Central memory CD8-positive, alpha-beta T cell (primary cell): ENCODE results near the gene GDPGP1.
A peak's percentile ranks its signal among the peaks of the same experiment; 100 is the strongest.
"Not testable (repeated sequence)": the region's sequence is repeated elsewhere in the genome, so short reads cannot be mapped to it uniquely, and the experiment has no call there.

Experiments
- ATAC-seq: fragments of 150-1000 bp; cut with Tn5 transposase; replicated peaks from 2 replicates; pipeline ENCODE4 v1.10.0; 2022; ENCODE audit warnings: mild to moderate bottlenecking, moderate FRiP score, moderate number of reproducible peaks; ENCODE audit not compliant: poor library complexity, severe bottlenecking; ENCODE audit errors: extremely low read depth
- DNase-seq, 2 donors: peaks; one replicate each; pipeline ENCODE4 v3.0.0; 2021; ENCODE audit warnings: low spot score in 2 of 2
- H3K27ac Mint-ChIP-seq: one replicate; pipeline ENCODE4 v1.8.0; 2022; ENCODE audit warnings: low read depth, mild to moderate bottlenecking, moderate library complexity, mixed read lengths
- H3K27me3 Mint-ChIP-seq: one replicate; pipeline ENCODE4 v1.8.0; 2022; ENCODE audit warnings: mixed read lengths
- H3K36me3 Mint-ChIP-seq: one replicate; pipeline ENCODE4 v1.8.0; 2022; ENCODE audit warnings: mild to moderate bottlenecking, moderate library complexity, mixed read lengths; ENCODE audit not compliant: insufficient read depth
- H3K4me1 Mint-ChIP-seq: one replicate; pipeline ENCODE4 v1.8.0; 2022; ENCODE audit warnings: mixed read lengths
- H3K4me3 Mint-ChIP-seq: one replicate; pipeline ENCODE4 v1.8.0; 2022; ENCODE audit warnings: mild to moderate bottlenecking, moderate library complexity, mixed read lengths
- H3K9me3 Mint-ChIP-seq: one replicate; pipeline ENCODE4 v1.8.0; 2022; ENCODE audit warnings: mixed read lengths

Gene GDPGP1, protein sequence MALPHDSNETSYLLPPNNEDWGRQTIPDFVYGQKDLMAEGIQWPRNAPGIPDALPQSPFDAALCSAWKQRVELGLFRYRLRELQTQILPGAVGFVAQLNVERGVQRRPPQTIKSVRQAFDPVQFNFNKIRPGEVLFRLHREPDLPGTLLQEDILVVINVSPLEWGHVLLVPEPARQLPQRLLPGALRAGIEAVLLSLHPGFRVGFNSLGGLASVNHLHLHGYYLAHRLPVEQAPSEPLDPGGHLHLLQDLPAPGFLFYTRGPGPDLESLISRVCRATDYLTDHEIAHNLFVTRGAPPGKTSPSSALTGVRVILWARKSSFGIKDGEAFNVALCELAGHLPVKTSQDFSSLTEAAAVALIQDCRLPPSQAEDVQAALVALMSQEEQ

DNA sequence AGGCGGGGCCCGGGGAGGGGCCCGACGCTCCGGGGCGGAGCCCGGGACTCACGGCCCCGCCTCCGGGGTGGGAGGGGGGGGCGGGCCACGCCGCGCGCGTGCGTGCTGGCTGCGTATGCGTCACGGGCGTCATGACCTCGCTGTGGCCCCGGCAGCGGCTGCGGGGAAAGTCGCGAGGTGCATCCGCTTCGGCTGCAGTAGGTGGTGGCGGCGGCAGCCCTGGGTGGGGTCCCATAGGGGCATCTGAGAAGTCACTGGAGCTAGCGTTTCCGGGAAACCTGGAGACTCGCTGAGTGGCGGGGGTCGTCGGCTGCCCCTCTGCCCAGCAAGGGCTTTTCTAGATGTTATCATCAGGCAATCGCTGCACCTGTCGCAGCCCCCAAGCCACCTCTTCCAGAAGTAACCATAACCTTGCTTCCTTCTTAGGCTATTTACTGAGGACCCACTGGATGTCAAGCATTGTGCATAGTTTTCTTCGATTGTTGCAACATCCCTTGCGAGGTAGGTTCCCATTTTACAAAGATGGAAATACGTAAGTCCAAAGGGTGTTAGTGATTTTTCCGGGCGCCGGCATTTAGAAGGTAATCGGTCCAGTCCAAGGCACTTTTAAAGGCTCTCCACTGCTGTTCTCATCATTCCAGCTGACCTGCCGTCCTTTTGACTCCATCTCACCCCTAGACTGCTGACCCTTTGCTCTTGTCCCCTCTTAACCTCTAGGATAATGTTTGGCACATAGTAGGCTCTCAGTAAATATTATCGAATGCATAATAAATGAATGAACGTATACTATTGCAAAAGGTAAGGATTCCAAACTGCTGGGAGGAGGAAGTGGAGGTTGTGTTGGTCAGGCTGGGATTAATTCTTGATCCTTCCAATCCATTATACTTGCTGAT, at the start of gene GDPGP1:
Gene GDPGP1 (plus strand): TSS at position 114 of the 893 bp plus-strand sequence. CDS start 6,700 bp downstream, outside the sequence.
- ATAC-seq, result peak; percentile 67
- peaks cover 48% of the 10 kb centered on the region for H3K36me3 Mint-ChIP-seq

DNA sequence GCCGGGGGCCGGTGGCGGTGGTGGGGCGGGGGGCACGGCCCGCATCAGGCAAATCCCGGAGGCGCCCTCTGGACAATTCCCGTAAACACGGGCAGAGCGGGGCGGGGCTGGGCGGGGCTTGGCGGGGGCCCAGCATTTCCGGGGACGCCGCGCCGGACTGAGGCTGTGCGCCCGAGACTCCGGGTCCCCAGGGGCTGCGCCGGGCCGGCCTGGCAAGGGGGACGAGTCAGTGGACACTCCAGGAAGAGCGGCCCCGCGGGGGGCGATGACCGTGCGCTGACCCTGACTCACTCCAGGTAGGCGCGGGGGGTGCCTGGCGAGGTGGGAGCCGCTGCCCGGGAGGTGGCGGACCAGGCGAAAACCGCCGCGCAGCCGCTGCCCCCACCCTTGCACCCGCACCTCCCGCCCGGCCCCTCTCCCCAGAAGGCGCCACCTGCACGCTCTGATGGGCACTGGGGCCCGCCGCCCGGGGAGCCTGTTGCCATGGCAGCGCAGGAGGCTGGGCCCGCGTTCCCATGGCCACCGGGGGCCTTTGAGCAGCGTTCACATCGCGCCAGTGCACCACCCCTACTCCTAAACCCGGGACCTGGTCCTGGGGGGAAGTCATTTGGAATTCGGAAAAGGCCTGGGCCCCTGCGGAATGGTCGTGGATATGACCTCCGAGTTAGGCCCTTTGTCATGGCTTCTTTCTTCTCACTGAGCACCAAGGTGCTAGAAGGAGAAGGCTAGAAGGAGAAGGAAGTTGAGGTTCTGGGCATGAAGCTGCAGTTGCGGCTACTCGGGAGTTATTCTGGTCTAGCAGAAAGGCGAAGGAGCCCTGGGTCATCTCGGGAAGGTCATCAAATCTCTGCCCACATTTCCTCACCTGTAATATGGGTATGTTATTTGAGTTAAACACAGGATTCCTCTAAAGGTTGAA, 49.0 kb upstream of the GDPGP1 start:
- Mint-ChIP-seq H3K4me1 (peaks cover 13% of the 10 kb centered on the region), H3K27ac (no peak overlapping the region), H3K4me3 (peak overlapping the region; percentile 83), H3K9me3 (no peaks in the 10 kb centered on the region), H3K36me3 (no peaks in the 10 kb centered on the region), H3K27me3 (no peaks in the 10 kb centered on the region)
- ATAC-seq (peak; percentile 73), DNase-seq (peak; percentile 21 to 40)

More for the DNA sequence above, at the start of gene GDPGP1:
- H3K9me3 Mint-ChIP-seq, result no peaks in the 10 kb centered on the region
- H3K4me3 Mint-ChIP-seq, result peak within 1 kb of the TSS; percentile 77
- peak in 1 of 2 donors; percentile 80 for DNase-seq
- H3K27me3 Mint-ChIP-seq, result no peaks in the 10 kb centered on the region
- peaks cover 45% of the 10 kb centered on the region for H3K4me1 Mint-ChIP-seq
- peak within 1 kb of the TSS; percentile 99 for H3K27ac Mint-ChIP-seq

DNA sequence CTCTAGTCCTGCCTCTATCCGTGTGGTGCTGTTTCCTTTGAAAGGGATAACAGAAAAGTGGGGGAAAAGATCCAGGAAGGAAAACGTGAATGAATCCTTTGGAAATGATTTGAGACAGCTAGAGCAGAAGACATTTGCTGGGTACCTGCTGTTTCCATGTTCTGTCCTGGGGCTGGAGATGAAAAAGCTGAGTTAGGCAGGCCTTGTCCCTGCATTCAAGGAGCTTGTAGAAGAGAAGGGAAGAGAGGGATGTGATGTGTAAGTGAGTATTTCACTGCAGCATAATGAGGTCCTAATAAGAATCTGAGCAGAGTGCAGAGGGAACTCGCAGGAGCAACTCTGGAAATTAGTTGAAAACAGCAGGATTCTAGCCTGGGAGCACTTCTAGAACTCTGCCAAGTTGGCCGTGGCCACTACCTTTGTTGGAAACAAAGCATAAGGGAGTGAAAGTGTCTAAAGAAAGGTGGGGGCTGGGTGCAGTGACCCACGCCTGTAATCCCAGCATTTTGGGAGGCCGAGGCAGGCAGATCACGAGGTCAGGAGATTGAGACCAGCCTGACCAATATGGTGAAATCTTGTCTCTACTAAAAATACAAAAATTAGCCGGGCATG, 46.6 kb upstream of the GDPGP1 start:
- Mint-ChIP-seq H3K4me3 (no peak overlapping the region), H3K27ac (no peak overlapping the region), H3K27me3 (no peaks in the 10 kb centered on the region), H3K36me3 (peaks cover 3% of the 10 kb centered on the region), H3K4me1 (peaks cover 23% of the 10 kb centered on the region), H3K9me3 (no peaks in the 10 kb centered on the region)
- DNase-seq (no peak), ATAC-seq (no peak)

DNA sequence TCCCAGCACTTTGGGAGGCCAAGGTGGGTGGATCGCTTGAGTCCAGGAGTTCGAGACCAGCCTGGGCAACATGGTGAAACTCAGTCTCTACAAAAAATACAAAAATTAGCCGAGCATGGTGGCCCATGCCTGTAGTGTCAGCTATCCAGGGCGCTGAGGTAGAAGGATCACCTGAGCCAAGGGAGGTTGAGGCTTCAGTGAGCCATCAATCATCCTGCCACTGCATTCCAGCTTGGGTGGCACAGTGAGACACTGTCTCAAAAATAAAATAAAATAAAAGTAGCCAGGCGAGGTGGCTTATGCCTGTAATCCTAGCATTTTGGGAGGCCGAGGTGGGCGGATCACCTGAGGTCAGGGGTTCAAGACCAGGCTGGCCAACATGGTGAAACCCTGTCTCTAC, 45.9 kb upstream of the GDPGP1 start:
- ATAC-seq, H3K4me3 Mint-ChIP-seq, H3K27ac Mint-ChIP-seq, H3K9me3 Mint-ChIP-seq, H3K36me3 Mint-ChIP-seq, DNase-seq, H3K27me3 Mint-ChIP-seq: not testable (repeated sequence)
- H3K4me1 Mint-ChIP-seq, result peaks cover 26% of the 10 kb centered on the region

DNA sequence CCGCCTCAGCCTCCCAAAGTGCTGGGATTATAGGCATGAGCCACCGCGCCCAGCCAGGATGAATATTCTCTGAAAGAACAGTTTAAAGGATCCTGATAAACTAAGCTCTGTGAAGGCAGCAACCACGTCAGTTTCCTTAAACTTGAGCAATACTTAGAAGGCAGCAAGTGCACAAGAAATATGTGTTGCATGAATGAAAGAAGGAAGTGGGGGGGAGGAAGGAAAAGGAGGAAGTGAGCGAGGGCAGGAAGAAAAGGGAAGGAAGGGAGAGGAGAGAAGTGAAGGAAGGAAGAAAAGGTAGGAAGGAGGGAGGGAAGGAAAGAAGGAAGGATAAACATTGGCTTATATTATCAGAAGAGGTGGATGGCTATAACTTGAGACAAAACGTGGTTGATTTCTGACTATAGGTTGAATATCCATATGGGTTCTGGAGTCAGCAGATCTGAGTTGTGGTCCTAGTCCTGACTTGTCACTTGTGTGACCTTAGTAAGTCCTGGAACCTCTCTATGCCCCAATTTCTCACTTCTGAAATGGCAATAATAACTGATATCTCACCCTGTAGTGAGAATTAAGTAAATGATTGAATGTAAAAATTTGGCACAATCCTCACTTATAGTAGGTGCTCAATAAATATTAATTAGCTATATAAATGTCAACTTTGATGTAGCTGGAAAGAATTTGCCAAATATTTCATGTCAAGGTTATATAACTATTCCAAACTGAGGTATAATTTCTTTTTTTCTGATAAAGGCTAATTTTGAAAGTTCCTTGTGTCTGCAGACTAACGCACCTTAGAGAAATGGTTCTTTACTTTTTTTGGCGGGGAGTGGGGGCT, 44.9 kb upstream of the GDPGP1 start:
- Mint-ChIP-seq H3K4me3 (no peak overlapping the region), H3K4me1 (peaks cover 25% of the 10 kb centered on the region), H3K27me3 (no peaks in the 10 kb centered on the region), H3K27ac (no peak overlapping the region), H3K9me3 (no peaks in the 10 kb centered on the region), H3K36me3 (peaks cover 3% of the 10 kb centered on the region)
- DNase-seq, result no peak
- no peak for ATAC-seq

DNA sequence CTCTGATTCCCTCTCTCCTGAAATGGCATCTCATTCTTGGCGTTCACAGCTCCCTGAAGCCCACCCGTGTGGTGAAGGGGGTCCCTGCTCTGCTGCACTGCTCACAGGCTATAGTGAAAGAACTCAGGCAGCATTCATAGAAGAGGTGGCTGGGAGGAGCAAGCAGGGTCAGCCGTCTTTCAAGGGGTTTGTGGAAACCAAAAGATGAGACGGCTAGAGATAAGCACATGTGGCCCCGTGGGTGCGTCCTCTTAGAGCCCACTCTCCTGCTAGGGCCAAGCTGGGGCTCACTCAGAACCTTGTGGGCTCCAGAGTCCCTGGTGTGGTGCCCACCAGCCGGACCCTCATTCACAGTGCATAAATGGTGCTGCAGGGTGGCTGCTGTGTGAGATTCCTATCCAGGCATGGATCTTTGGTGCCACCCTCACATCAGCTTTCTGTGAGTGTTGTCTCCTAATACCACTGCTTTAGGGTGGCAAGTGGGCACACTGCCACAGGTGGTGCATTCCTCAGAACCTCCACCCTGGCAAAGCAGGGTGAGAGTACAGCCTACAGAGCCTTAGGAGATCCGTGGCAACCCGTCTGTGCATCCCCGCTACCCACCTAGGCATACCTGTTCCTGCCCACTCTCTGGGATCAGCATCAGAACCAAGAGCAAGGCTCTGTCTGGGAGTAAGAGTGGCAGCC, 44.1 kb upstream of the GDPGP1 start:
- H3K4me1 Mint-ChIP-seq, result peaks cover 21% of the 10 kb centered on the region
- ATAC-seq (no peak), DNase-seq (no peak)
- no peaks in the 10 kb centered on the region for H3K9me3 Mint-ChIP-seq
- no peak overlapping the region for H3K27ac Mint-ChIP-seq
- H3K36me3 Mint-ChIP-seq, result peaks cover 3% of the 10 kb centered on the region
- H3K27me3 Mint-ChIP-seq, result no peaks in the 10 kb centered on the region
- no peak overlapping the region for H3K4me3 Mint-ChIP-seq

DNA sequence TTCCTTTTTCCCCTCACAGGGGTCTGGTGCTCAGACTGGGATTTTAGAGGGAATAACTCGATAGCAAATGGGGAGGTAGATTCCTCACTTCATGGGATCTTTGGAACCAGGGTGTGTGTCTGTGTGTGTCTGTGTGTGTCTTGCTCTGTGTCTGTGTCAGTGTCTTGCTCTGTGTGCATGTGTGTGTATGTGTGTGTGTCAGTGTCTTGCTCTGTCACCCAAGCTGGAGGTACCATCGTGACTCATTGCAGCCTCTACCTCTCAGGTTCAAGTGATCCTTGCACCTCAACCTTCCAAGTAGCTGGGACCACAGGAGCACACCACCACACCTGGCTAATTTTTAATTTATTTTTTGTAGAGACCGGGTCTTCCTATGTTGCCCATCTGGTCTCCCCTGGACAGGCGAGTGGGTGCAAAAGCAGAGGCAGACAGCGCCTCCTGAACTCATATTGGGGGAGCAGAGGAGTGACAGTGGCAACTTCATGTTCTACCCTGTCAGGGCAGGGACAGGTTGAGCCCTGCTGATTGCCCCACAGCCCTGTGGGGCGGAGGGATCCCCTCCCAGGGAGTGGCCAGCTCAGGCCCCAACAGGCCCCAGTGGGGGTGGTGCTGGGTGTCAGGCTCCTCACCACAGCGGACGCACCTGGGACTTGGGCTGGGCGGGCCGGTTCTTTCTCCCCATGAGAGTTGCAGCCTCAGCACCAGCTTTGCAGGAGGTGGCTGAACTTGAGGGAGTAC, 43.2 kb upstream of the GDPGP1 start:
- peaks cover 3% of the 10 kb centered on the region for H3K36me3 Mint-ChIP-seq
- H3K4me3 Mint-ChIP-seq, result no peak overlapping the region
- peaks cover 15% of the 10 kb centered on the region for H3K4me1 Mint-ChIP-seq
- no peak overlapping the region for H3K27ac Mint-ChIP-seq
- H3K27me3 Mint-ChIP-seq, result no peaks in the 10 kb centered on the region
- ATAC-seq (no peak), DNase-seq (no peak)
- H3K9me3 Mint-ChIP-seq, result no peaks in the 10 kb centered on the region

DNA sequence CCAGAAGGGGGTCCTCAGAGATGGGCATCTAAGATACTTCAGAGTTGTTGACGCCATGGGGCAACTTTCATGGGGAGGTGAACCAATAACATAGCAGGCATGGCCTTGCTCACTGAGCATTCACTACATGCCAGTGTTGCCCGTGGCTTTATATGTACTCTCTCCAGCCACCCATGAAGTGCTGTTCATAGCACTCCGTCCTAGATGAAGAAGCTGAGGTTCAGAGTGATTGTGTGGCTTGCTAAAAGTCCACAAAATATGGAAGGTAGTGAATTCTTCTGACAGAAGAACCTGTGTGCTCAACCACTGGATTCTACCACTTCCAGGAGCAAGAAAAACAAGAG, 42.7 kb upstream of the GDPGP1 start:
- DNase-seq, result no peak
- H3K4me3 Mint-ChIP-seq, result no peak overlapping the region
- H3K9me3 Mint-ChIP-seq, result no peaks in the 10 kb centered on the region
- H3K4me1 Mint-ChIP-seq, result peaks cover 15% of the 10 kb centered on the region
- ATAC-seq, result no peak
- no peaks in the 10 kb centered on the region for H3K27me3 Mint-ChIP-seq
- peaks cover 3% of the 10 kb centered on the region for H3K36me3 Mint-ChIP-seq
- H3K27ac Mint-ChIP-seq, result no peak overlapping the region

DNA sequence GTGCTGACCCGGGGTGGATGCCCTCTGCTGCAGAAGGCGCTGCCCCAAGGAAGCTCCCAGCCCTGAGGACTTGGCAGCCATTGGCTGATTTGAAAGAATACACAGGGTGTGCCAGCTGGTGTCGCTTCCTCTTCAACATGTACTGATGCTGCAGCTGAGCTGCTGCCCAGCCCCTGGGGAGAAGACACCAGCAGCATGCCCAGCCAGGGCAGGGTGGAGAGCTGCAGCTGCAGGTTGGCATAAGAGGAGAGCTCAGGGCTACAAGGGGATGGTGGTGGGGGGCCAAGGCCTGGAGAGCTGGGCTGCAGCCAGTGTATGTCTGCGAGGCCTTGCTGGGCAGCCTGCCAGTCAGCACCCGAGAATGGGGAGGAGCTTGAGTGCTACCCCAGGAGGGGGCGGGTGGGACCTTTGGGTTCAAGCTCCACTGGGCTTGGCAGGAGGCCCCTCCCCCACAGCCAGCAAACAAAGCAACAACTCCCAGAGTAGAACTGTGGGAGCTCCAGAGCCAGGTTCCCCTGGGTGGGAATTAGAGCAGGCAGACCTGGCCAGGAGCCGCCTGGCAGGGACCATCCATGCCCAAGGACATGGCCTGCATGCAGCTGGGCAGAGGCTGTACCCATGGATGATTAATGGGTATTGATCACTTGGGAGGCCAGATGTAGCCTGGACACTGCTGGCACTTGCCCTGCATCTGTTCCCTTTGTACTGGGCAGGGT, 42.1 kb upstream of the GDPGP1 start:
- Mint-ChIP-seq H3K4me3 (peak overlapping the region; percentile 42), H3K27ac (no peak overlapping the region), H3K36me3 (peaks cover 3% of the 10 kb centered on the region), H3K4me1 (peaks cover 15% of the 10 kb centered on the region), H3K27me3 (no peaks in the 10 kb centered on the region), H3K9me3 (no peaks in the 10 kb centered on the region)
- ATAC-seq (peak; percentile 49), DNase-seq (no peak)
